Breast epithelium (tissue), 3 donors: Measurements from ENCODE around the gene PTTG1IP2.

Experiments
- POLR2AphosphoS5 ChIP-seq, 3 donors: sonication (generic); formaldehyde crosslinking; IDR thresholded peaks; one replicate each; pipeline ENCODE4 v1.6.1; 2017; ENCODE audit warnings: antibody characterized with exemption in 3 of 3
- TF ChIP-seq, protein P1 (sequence below), 3 donors: fragments of 450-650 bp; IDR thresholded peaks; one replicate each; pipeline ENCODE4 v1.5.1; 2016 to 2017; ENCODE audit warnings: antibody characterized with exemption in 3 of 3, mild to moderate bottlenecking in 3 of 3, moderate library complexity in 3 of 3

DNA sequence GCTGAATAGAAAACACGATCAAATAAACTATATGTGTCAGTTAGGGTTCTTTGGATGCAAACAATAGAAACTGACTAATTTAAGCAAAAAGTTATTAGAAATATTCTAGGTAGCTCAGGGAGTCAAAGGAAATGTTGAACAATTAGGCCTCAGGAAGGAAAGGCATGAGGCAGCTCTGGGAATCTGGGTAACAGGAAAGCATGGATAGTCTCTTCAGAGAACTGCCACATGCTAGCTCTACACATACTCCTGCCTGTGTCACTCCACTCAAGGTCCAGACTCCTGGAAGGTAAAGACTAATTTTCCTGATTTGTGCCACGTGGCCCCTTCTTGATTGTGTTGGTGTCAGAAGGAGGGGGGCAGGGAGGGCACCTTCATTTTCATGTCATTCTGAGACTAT, 23.8 kb upstream of the PTTG1IP2 start:
- TF ChIP-seq, protein P1, sequence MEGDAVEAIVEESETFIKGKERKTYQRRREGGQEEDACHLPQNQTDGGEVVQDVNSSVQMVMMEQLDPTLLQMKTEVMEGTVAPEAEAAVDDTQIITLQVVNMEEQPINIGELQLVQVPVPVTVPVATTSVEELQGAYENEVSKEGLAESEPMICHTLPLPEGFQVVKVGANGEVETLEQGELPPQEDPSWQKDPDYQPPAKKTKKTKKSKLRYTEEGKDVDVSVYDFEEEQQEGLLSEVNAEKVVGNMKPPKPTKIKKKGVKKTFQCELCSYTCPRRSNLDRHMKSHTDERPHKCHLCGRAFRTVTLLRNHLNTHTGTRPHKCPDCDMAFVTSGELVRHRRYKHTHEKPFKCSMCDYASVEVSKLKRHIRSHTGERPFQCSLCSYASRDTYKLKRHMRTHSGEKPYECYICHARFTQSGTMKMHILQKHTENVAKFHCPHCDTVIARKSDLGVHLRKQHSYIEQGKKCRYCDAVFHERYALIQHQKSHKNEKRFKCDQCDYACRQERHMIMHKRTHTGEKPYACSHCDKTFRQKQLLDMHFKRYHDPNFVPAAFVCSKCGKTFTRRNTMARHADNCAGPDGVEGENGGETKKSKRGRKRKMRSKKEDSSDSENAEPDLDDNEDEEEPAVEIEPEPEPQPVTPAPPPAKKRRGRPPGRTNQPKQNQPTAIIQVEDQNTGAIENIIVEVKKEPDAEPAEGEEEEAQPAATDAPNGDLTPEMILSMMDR (IDR thresholded peaks at IDR 0.05) = no peak
- TF ChIP-seq POLR2AphosphoS5 (IDR thresholded peaks at IDR 0.05) = no peak
